Activated CD8-positive, alpha-beta memory T cell treated with anti-CD3 and anti-CD28 coated beads for 1 hour (primary cell): ENCODE results near the gene SEMA4D.
A peak's percentile ranks its signal among the peaks of the same experiment; 100 is the strongest.

Experiments
- DNase-seq, 2 donors: peaks; one replicate each; pipeline ENCODE4 v3.0.0-alpha.2; 2020; ENCODE audit warnings: low read depth in 1 of 2; ENCODE audit errors: extremely low read depth in 1 of 2

The SEMA4D gene

GRCh38 chr9:89502038-89502601 lies 4.2 kb upstream of the SEMA4D start:
- DNase-seq, result peak in 1 of 2 donors; percentile 65

DNA sequence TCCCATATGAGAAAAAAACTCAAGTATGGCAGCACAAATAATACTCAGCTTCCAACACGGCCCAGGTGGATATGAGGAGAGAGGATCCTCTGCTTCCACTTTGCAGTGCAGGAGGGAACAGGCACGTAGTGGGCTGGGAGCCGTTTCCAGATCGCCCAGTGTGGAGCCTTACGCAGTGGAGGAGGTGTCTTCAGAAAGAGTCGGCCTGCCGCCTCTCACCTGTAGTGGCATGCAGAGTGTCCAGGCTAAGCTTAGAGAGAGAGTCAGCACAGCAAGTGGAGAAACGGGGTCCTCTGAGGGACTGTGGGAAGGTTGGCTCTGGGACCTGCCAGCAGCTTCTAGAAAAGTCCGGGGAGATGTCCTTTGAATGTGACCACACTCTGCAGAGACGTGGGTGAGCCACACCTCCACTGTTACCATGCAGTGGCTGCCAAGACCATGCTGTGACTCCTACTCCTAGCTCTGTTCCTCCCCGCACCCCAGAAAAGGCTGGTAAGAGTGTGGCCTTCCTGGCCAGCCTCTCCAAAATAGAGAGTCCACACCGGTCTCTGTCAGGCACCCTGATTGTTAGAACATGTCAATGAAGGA lies 3.5 kb upstream of the SEMA4D start:
- DNase-seq, result no peak

- no peak for DNase-seq
These were observed 2.1 kb upstream of the SEMA4D start for GRCh38 chr9:89500008-89500407.

DNA sequence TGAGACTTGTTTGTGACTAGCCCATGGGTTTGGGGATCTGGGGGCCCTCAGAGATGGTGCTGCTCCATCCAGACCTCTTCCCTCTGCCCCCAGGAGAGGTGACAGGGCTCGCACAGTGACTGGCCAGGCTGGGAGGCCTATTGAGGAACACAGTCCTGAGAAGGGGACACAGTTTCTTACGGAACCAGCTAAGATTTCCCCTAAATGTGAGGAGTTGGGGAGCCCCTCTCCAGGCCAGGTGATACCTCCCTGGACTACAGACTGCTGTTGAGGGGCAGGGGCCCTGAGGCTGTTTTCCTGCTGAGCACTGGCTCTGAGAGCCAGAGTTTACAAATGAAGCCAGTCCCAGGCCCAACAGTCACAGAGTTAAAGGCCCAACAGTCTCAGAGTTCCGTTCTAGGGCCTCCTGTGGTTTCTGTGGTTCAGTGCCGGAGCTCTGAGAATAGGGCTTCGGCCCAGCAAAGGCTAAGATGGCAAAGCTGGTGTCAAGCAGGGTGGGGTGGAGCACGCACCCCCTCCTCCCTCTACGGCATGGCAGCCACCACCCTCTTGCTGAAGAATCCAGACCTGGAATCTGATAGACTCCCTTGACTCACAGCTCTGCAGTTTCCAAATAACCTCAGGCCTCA lies 1.1 kb upstream of the SEMA4D start:
- no peak for DNase-seq

GRCh38 chr9:89497257-89497963 lies 503 bp downstream of the SEMA4D start:
- DNase-seq, result no peak

GRCh38 chr9:89496645-89497256 lies 1.2 kb downstream of the SEMA4D start:
- DNase-seq, result no peak

GRCh38 chr9:89495824-89496560 lies 1.9 kb downstream of the SEMA4D start:
- DNase-seq, result no peak

- DNase-seq, result no peak
These were observed 3.7 kb downstream of the SEMA4D start for GRCh38 chr9:89494199-89494598.

DNA sequence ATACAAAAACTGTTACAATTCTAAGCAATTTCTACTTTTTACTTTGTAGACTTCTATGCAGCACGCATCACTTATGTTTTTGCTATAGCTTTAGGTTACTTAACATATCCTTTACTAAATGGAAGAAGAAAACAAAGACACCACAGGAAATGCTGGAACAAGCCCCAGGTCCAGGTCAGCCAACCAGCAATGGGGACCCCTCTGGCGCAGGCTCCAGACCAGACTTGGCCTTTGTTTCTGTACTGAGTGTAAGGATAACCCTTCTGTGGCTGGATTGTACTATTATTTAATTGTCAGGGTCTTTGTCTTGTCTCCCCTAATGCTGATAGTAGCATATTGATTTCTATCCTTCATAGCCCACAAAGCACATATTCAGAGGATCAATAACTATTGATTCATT lies 4.2 kb downstream of the SEMA4D start:
- no peak for DNase-seq

GRCh38 chr9:89493181-89493580 lies 4.7 kb downstream of the SEMA4D start:
- no peak for DNase-seq

DNA sequence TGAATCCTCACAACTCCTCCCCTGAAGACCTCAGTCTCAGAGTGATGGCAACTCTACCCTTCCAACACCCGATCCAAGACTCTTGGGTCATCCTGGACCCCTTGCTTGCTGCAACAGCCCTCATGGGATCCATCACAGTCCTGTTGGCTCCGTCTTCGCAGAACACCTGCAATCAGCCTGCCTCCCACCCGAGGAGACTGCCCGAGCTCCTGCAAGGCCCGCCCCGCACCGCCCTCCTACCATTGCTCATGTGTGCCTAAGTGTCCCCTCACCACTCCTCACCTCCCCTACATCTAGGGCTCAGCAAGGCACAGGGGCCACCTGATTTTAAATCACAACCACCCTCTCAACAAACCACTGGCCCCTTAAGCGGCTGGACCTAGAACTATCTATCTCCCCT lies 5.3 kb downstream of the SEMA4D start:
- DNase-seq, result no peak

GRCh38 chr9:89491694-89492093 lies 6.2 kb downstream of the SEMA4D start:
- DNase-seq, result no peak

DNA sequence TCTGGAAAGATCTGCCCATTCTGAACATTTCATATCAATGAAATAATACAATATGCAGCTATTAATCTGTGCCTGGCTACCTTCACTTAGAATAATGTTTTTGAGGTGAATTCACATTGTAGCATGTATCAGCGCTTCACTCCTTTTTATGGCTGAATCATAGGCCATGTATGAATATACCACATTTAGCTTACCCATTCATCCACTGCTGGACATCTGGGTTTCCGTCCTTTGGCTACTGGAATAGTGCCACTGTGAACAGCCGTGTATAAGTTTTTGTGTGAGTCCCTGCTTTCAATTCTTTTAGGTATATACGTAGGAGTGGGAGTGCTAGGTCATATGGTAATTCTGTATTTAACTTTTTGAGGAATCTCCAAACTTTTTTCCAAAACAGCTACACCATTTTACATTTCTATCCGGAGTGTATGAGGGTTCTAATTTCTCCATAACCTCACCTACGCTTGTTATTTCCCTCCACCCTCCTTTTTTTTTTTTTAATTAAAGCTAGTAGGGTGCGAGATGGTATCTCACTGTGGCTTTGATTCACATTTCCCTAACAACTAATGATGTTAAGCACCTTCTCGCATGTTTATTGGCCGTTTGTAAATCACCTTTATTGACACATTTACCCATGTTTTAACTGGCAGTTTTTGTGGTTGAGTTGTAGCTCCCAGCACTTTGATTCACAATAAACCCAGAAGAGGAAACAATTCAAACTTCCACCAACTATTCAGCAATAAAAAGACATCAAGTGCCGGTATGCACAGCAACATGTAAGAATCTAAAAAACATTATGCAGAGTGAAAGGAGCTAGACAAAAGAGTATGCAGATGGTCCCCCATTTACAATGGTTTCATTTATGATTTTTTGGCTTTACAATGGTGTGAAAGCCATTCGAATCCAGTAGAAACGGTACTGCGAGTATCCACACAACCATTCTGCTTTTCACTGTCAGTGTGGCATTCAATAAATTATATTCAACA lies 8.1 kb downstream of the SEMA4D start:
- DNase-seq, result no peak

DNA sequence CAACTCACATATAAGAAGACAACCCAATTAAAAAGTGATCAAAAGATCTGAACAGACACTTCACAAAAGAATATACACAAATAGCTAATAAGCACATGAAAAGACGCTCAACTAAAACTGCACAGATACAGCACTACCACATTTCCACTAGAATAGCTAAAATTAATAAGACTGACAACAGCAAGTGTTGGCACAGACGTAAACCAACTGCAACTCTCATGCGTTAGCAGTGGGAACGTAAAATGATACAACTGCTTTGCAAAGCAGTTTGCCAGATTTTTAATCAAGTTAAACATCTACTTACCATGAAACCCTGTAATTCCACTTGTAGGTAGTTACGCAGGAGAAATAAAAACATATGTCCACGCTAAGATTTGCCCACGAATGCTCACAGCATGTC lies 9.0 kb downstream of the SEMA4D start:
- no peak for DNase-seq

GRCh38 chr9:89488131-89488530 lies 9.8 kb downstream of the SEMA4D start:
- no peak for DNase-seq

- DNase-seq, result no peak
These were observed 11.2 kb downstream of the SEMA4D start for GRCh38 chr9:89486681-89487080.

- no peak for DNase-seq
These were observed 13.2 kb downstream of the SEMA4D start for GRCh38 chr9:89484475-89485404.

DNA sequence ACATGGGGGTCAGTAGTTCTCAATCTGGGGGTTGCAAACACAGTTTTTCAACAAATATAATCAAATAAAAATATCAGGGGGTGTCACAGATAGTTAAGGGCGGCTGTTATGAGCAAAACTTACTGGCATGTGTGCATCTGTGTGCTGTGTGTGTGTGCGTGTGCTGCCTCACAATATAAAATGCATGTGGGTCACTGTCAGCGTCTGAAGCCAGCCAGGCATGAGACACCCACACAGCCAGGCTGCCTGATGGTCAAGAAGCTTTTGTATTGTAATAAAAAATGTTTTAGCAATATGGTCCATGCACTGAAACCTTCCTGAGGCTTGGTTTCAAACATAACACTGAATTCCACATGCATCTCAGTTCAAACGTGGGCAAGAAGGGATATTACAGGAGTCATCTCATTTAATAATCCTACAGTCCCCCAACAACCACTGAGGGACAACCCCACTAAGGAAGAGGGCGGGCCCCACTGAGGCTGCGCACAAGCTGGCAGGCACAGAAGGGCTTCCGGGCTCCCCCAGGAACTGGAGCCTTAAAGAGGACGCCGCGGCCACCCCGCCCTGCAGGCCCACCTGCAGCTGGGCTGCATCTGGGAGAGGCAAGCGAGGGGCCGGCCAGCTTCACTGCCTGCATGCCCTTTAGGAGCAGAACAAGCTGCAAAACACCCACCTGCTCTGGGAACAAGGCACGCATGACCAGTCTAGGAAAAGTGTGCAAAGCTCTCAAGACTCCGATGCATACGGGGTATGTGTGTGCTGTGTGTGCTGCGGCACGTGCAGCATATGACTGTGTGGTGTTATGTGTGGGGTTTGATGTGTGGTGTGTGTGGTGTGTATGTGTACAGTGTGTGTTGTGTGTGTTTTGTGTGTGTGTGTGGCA lies 14.1 kb downstream of the SEMA4D start:
- DNase-seq, result peak in 1 of 2 donors; percentile 57
